ENCODE measurements around the gene PRSS38. TPM values are rescaled to one million over a fixed set of nuclear protein-coding genes. Genes with fewer than 3 reads are reported as not detected.
"Not testable (repeated sequence)": the region's sequence is repeated elsewhere in the genome, so short reads cannot be mapped to it uniquely, and the experiment has no call there.

Gene PRSS38
- polyA plus RNA-seq, 2 of the 4 experiments (the other 2 are of a cell fraction), result not detected

GRCh38 chr1:227846265-227846858, 30.9 kb downstream of the PRSS38 start:
- no peak for FAIRE-seq
- TF ChIP-seq FOSB (CRISPR knock-in tag; IDR thresholded peaks at IDR 0.05) (no peak), JUNB (IDR thresholded peaks at IDR 0.05) (no peak), ZSCAN20 (CRISPR knock-in tag; IDR thresholded peaks at IDR 0.05) (no peak), TFCP2L1 (CRISPR knock-in tag; IDR thresholded peaks at IDR 0.05) (no peak), FOXS1 (CRISPR knock-in tag; IDR thresholded peaks at IDR 0.05) (no peak), HMGXB4 (CRISPR knock-in tag; IDR thresholded peaks at IDR 0.05; ENCODE audit: borderline replicate concordance) (no peak), PBX3 (IDR thresholded peaks at IDR 0.05) (no peak), RAD21 (conservative IDR thresholded peaks at IDR 0.05 in 1 of 2, IDR thresholded peaks at IDR 0.05 in 1 of 2) (no peak), NR3C1 (IDR thresholded peaks at IDR 0.05) (no peak)
- Histone ChIP-seq H3K4me3 (no peak overlapping the region), H3K4me2 (no peak overlapping the region), H3K4me1 (no peaks in the 10 kb centered on the region), H3K9me3 (peaks cover 9% of the 10 kb centered on the region; the same call in 2 of the 3 replicates), H3K27ac (no peak overlapping the region)
- ATAC-seq, result no peak; a peak in 1 of 6 replicates
- DNase-seq (ENCODE audit: low read depth in 1 of 2, low spot score in 1 of 2), result no peak
- ChIA-PET POLR2A (no interaction called here), CTCF (interaction anchor here (1.5 kb wide), 1 partner anchor 84 kb away, joined by 4 read pairs; no protein-coding TSS in a partner anchor)
- WGBS (ENCODE audit: missing lambda C conversion rate), result 59% methylated on average over 10 of the region's 10 CpGs

- not testable (repeated sequence) for FAIRE-seq
- CTCF ChIA-PET, result interaction anchor here (1.5 kb wide), 1 partner anchor 85 kb away, joined by 4 read pairs; no protein-coding TSS in a partner anchor
These were observed 31.6 kb downstream of the PRSS38 start for GRCh38 chr1:227847046-227847445.

GRCh38 chr1:227848430-227848932, 33.0 kb downstream of the PRSS38 start:
- ATAC-seq, result no peak
- Histone ChIP-seq H3K9me3 (peaks cover 9% of the 10 kb centered on the region; the same call in 2 of the 3 replicates), H3K4me1 (no peaks in the 10 kb centered on the region), H3K27ac (no peak overlapping the region), H3K4me3 (no peak overlapping the region), H3K4me2 (no peak overlapping the region)
- CTCF ChIA-PET, result interaction anchor here (1.1 kb wide), 1 partner anchor 97 kb away, joined by 3 read pairs; no protein-coding TSS in a partner anchor
- FAIRE-seq, result no peak
- POLR2A ChIA-PET, result no interaction called here
- DNase-seq (ENCODE audit: low read depth in 1 of 2, low spot score in 1 of 2), result no peak
- TF ChIP-seq RARB (CRISPR knock-in tag; IDR thresholded peaks at IDR 0.05), result no peak
- TF ChIP-seq RNF2 (IDR thresholded peaks at IDR 0.05; ENCODE audit: borderline replicate concordance, low read depth), result no peak
- no peak for TF ChIP-seq KDM1A (IDR thresholded peaks at IDR 0.05; ENCODE audit: low read depth)
- TF ChIP-seq CTCF (IDR thresholded peaks at IDR 0.05), result no peak
- no peak for TF ChIP-seq TP53 (CRISPR knock-in tag; IDR thresholded peaks at IDR 0.05)
- no peak for TF ChIP-seq HEYL (CRISPR knock-in tag; IDR thresholded peaks at IDR 0.05)
- 50% methylated on average over 3 of the region's 3 CpGs for whole genome bisulfite sequencing (ENCODE audit: missing lambda C conversion rate)

More at GRCh38 chr1:227847046-227847445, 31.6 kb downstream of the PRSS38 start:
- DNase-seq (ENCODE audit: low read depth in 1 of 2, low spot score in 1 of 2); H3K9me3 ChIP-seq; H3K27ac ChIP-seq; H3K4me2 ChIP-seq; POLR2A ChIA-PET; H3K4me3 ChIP-seq; H3K4me1 ChIP-seq; ATAC-seq: not testable (repeated sequence)
- WGBS (ENCODE audit: missing lambda C conversion rate), result 30% methylated on average over 4 of the region's 4 CpGs
